Neural cell (in vitro differentiated cells): ENCODE data around the gene LUC7L2. TPM values are rescaled to one million over a fixed set of nuclear protein-coding genes. Genes with fewer than 3 reads are reported as not detected.

ENCODE experiments used
- H2AFZ ChIP-seq: fragments of 200-600, 300-800 bp; sonication (generic), shearing (Covaris generic); 2 replicates; pipeline ENCODE4 v1.6.0; 2014; ENCODE audit warnings: low read depth, mild to moderate bottlenecking, antibody characterized with exemption, low read length, moderate library complexity
- H3F3A ChIP-seq: fragments of 200-600 bp; shearing (Covaris generic); 2 replicates; pipeline ENCODE4 v1.6.1; 2016; ENCODE audit warnings: mild to moderate bottlenecking, moderate library complexity, mixed read lengths, antibody characterized with exemption, low read length; ENCODE audit not compliant: insufficient read depth, poor library complexity, severe bottlenecking
- H3K27ac ChIP-seq: fragments of 200-600, 300-800 bp; sonication (generic), shearing (Covaris generic); 2 replicates; pipeline ENCODE4 v1.5.1; 2014; ENCODE audit warnings: mild to moderate bottlenecking, low read length, moderate library complexity
- H3K27me3 ChIP-seq: fragments of 300-800, 200-600 bp; sonication (generic), shearing (Covaris generic); 2 replicates; pipeline ENCODE4 v1.6.0; 2014; ENCODE audit warnings: mild to moderate bottlenecking, low read depth, low read length, moderate library complexity; ENCODE audit not compliant: insufficient read depth
- H3K36me3 ChIP-seq: fragments of 300-800, 200-600 bp; sonication (generic), shearing (Covaris generic); 2 replicates; pipeline ENCODE4 v1.5.1; 2014; ENCODE audit warnings: mild to moderate bottlenecking, antibody characterized with exemption, low read length, moderate library complexity; ENCODE audit not compliant: insufficient read depth
- H3K4me2 ChIP-seq: fragments of 300-800, 200-600 bp; sonication (generic), shearing (Covaris generic); 2 replicates; pipeline ENCODE4 v1.6.0; 2014; ENCODE audit warnings: mild to moderate bottlenecking, low read length
- H3K4me3 ChIP-seq: fragments of 300-800, 200-600 bp; sonication (generic), shearing (Covaris generic); 2 replicates; pipeline ENCODE4 v1.5.1; 2014; ENCODE audit warnings: mild to moderate bottlenecking, low read length, moderate library complexity
- H3K79me2 ChIP-seq: fragments of 200-600 bp; shearing (Covaris generic); replicated peaks from 2 replicates; pipeline ENCODE4 v1.6.0; 2014; ENCODE audit warnings: mild to moderate bottlenecking, low read length, moderate library complexity; ENCODE audit not compliant: insufficient read depth
- H3K9ac ChIP-seq: fragments of 300-800, 200-600 bp; sonication (generic), shearing (Covaris generic); 2 replicates; pipeline ENCODE4 v1.6.1; 2016; ENCODE audit warnings: mild to moderate bottlenecking, low read length, mixed read lengths
- H3K9me2 ChIP-seq: fragments of 200-600 bp; shearing (Covaris generic); 2 replicates; pipeline ENCODE4 v1.6.1; 2016; ENCODE audit warnings: mild to moderate bottlenecking, low read length, mixed read lengths; ENCODE audit not compliant: insufficient read depth
- H3K9me3 ChIP-seq: fragments of 200-600, 300-800 bp; sonication (generic), shearing (Covaris generic); 2 replicates; pipeline ENCODE4 v1.6.1; 2016; ENCODE audit warnings: mild to moderate bottlenecking, mixed run types, low read length, moderate library complexity, mixed read lengths
- H4K20me1 ChIP-seq: fragments of 200-600 bp; shearing (Covaris generic); 2 replicates; pipeline ENCODE4 v1.6.1; 2016; ENCODE audit warnings: mild to moderate bottlenecking, mixed run types; ENCODE audit not compliant: insufficient read depth
- EP300 ChIP-seq: fragments of 450-650 bp; conservative IDR thresholded peaks from 2 replicates; pipeline ENCODE4 v1.6.1; 2014; ENCODE audit warnings: antibody characterized with exemption, mild to moderate bottlenecking, moderate library complexity; ENCODE audit not compliant: poor library complexity, severe bottlenecking
- EZH2 ChIP-seq: fragments of 200-600, 300-800 bp; shearing (Covaris generic), sonication (generic); IDR thresholded peaks from 2 replicates; pipeline ENCODE4 v1.6.1; 2014; ENCODE audit warnings: antibody characterized with exemption, low read length, borderline replicate concordance, mild to moderate bottlenecking; ENCODE audit not compliant: insufficient read depth, poor library complexity, severe bottlenecking
- MXI1 ChIP-seq: fragments of 450-650 bp; conservative IDR thresholded peaks from 2 replicates; pipeline ENCODE4 v1.6.1; 2014; ENCODE audit warnings: antibody characterized with exemption, mild to moderate bottlenecking; ENCODE audit not compliant: poor library complexity, severe bottlenecking
- POLR2AphosphoS5 ChIP-seq: IDR thresholded peaks from 2 replicates; pipeline ENCODE4 v1.6.1; 2012
- RAD21 ChIP-seq: fragments of 450-650 bp; conservative IDR thresholded peaks from 2 replicates; pipeline ENCODE4 v1.6.1; 2014; ENCODE audit warnings: antibody characterized with exemption, mild to moderate bottlenecking, moderate library complexity
- SMC3 ChIP-seq: fragments of 450-650 bp; conservative IDR thresholded peaks from 2 replicates; pipeline ENCODE4 v1.6.1; 2014; ENCODE audit warnings: antibody characterized with exemption, mild to moderate bottlenecking, moderate library complexity; ENCODE audit not compliant: poor library complexity
- TAF1 ChIP-seq: IDR thresholded peaks from 2 replicates; pipeline ENCODE4 v1.6.1; 2012; ENCODE audit warnings: low read depth
- polyA plus RNA-seq: library from polyadenylated mRNA; depleted of rRNA; stranded (reverse); fragments of >200 nt; gene quantifications from 2 replicates; pipeline ENCODE4 v1.2.3, GENCODE V29; 2014
- TF ChIP-seq, protein P1 (sequence below): IDR thresholded peaks from 2 replicates; pipeline ENCODE4 v1.6.1; 2012; ENCODE audit warnings: borderline replicate concordance
- TF ChIP-seq, protein P2 (sequence below): fragments of 450-650 bp; IDR thresholded peaks from 2 replicates; pipeline ENCODE4 v1.5.1; 2014; ENCODE audit warnings: antibody characterized with exemption, mild to moderate bottlenecking, moderate library complexity; ENCODE audit not compliant: poor library complexity, severe bottlenecking

Gene LUC7L2
- polyA plus RNA-seq, 1 donor from 2014 or later, result 153 TPM

DNA sequence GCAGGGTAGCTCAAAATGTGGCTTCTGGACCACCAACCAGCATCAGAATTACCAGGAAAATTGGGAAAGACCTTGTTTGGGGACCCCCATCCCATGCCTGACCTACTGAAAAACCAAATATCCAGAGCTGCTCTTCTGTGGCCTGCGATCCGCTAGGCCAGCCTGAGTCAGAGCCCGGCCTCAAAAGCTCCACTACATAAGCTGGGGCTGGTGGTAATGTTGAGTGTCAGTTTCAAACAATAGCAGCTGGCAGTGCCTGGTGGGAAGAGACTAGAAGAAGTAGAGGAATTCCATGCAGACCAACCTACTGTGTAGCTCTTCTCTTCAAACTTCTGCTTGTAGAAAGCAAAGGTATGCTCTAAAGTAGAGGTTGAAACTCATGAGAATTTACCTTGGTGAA, 71.8 kb downstream of the LUC7L2 start:
- no peaks in the 10 kb centered on the region for H3K9me2 ChIP-seq
- no peaks in the 10 kb centered on the region for H3K79me2 ChIP-seq
- H3K36me3 ChIP-seq, result no peaks in the 10 kb centered on the region
- no peak overlapping the region for H3K27ac ChIP-seq
- no peak overlapping the region for H3K4me2 ChIP-seq
- H3F3A ChIP-seq, result no peaks in the 10 kb centered on the region
- TF ChIP-seq, protein P1, sequence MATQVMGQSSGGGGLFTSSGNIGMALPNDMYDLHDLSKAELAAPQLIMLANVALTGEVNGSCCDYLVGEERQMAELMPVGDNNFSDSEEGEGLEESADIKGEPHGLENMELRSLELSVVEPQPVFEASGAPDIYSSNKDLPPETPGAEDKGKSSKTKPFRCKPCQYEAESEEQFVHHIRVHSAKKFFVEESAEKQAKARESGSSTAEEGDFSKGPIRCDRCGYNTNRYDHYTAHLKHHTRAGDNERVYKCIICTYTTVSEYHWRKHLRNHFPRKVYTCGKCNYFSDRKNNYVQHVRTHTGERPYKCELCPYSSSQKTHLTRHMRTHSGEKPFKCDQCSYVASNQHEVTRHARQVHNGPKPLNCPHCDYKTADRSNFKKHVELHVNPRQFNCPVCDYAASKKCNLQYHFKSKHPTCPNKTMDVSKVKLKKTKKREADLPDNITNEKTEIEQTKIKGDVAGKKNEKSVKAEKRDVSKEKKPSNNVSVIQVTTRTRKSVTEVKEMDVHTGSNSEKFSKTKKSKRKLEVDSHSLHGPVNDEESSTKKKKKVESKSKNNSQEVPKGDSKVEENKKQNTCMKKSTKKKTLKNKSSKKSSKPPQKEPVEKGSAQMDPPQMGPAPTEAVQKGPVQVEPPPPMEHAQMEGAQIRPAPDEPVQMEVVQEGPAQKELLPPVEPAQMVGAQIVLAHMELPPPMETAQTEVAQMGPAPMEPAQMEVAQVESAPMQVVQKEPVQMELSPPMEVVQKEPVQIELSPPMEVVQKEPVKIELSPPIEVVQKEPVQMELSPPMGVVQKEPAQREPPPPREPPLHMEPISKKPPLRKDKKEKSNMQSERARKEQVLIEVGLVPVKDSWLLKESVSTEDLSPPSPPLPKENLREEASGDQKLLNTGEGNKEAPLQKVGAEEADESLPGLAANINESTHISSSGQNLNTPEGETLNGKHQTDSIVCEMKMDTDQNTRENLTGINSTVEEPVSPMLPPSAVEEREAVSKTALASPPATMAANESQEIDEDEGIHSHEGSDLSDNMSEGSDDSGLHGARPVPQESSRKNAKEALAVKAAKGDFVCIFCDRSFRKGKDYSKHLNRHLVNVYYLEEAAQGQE, result no peak
- no peak for TF ChIP-seq MXI1
- TF ChIP-seq EZH2, result no peak
- no peak for TF ChIP-seq TAF1
- TF ChIP-seq, protein P2, sequence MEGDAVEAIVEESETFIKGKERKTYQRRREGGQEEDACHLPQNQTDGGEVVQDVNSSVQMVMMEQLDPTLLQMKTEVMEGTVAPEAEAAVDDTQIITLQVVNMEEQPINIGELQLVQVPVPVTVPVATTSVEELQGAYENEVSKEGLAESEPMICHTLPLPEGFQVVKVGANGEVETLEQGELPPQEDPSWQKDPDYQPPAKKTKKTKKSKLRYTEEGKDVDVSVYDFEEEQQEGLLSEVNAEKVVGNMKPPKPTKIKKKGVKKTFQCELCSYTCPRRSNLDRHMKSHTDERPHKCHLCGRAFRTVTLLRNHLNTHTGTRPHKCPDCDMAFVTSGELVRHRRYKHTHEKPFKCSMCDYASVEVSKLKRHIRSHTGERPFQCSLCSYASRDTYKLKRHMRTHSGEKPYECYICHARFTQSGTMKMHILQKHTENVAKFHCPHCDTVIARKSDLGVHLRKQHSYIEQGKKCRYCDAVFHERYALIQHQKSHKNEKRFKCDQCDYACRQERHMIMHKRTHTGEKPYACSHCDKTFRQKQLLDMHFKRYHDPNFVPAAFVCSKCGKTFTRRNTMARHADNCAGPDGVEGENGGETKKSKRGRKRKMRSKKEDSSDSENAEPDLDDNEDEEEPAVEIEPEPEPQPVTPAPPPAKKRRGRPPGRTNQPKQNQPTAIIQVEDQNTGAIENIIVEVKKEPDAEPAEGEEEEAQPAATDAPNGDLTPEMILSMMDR, result no peak
- no peak for TF ChIP-seq POLR2AphosphoS5
- no peak for TF ChIP-seq RAD21
- TF ChIP-seq EP300, result no peak
- H3K27me3 ChIP-seq, result no peaks in the 10 kb centered on the region
- no peaks in the 10 kb centered on the region for H3K9me3 ChIP-seq
- no peak overlapping the region for H3K9ac ChIP-seq
- H4K20me1 ChIP-seq, result no peaks in the 10 kb centered on the region
- H3K4me3 ChIP-seq, result no peak overlapping the region
- H2AFZ ChIP-seq, result no peak overlapping the region

DNA sequence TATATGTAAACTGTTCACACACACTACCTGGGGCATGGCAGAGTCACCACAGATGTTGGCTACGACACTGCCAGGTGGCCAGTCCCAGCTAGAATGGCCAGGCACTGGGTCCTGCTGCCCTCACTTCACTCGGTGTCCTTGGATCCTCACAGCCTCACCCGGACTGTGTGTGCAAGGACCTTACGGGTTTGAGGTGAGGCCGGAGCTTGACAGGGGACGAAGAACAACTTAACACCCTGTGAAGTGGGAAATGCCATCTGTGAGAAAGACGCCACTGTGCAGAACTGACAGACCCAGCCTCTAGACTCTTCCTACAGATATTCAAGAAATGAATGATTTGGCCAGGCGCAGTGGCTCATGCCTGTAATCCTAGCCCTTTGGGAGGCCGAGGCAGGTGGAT, 77.1 kb downstream of the LUC7L2 start:
- H2AFZ ChIP-seq, result no peak overlapping the region

More for the DNA sequence above, 77.1 kb downstream of the LUC7L2 start:
- no peak overlapping the region for H3K4me2 ChIP-seq
- H3K36me3 ChIP-seq, result no peaks in the 10 kb centered on the region
- no peaks in the 10 kb centered on the region for H4K20me1 ChIP-seq
- no peaks in the 10 kb centered on the region for H3K9me3 ChIP-seq
- no peaks in the 10 kb centered on the region for H3K79me2 ChIP-seq
- no peak overlapping the region for H3K4me3 ChIP-seq
- no peaks in the 10 kb centered on the region for H3K27me3 ChIP-seq
- no peaks in the 10 kb centered on the region for H3K9me2 ChIP-seq
- H3K27ac ChIP-seq, result no peak overlapping the region
- no peak overlapping the region for H3K9ac ChIP-seq
- no peak for TF ChIP-seq EP300
- TF ChIP-seq RAD21, result no peak
- TF ChIP-seq, protein P2, result no peak
- TF ChIP-seq MXI1, result no peak
- no peak for TF ChIP-seq SMC3
- no peak for TF ChIP-seq TAF1
- no peak for TF ChIP-seq EZH2
- TF ChIP-seq, protein P1, result no peak
- no peak for TF ChIP-seq POLR2AphosphoS5
- H3F3A ChIP-seq, result no peaks in the 10 kb centered on the region
